WERI-Rb-1 (cell line): ENCODE measurements around the gene SEMA3A.
"Not testable (repeated sequence)": the region's sequence is repeated elsewhere in the genome, so short reads cannot be mapped to it uniquely, and the experiment has no call there.

Experiments
- DNase-seq: peaks from one replicate; pipeline ENCODE4 v3.0.0-alpha.2; 2020
- H3K27ac ChIP-seq: fragments of 250-450 bp; sonication (Bioruptor Pico); 2 replicates; pipeline ENCODE4 v1.5.1; 2020; ENCODE audit warnings: mild to moderate bottlenecking, moderate library complexity
- H3K27me3 ChIP-seq: fragments of 250-450 bp; sonication (Bioruptor Pico); 2 replicates; pipeline ENCODE4 v1.5.1; 2021; ENCODE audit warnings: mild to moderate bottlenecking, low read depth, moderate library complexity; ENCODE audit not compliant: insufficient read depth, severe bottlenecking
- H3K36me3 ChIP-seq: fragments of 250-450 bp; sonication (Bioruptor Pico); 2 replicates; pipeline ENCODE4 v1.5.1; 2020; ENCODE audit warnings: mild to moderate bottlenecking, moderate library complexity
- H3K4me3 ChIP-seq: 2 replicates; pipeline ENCODE4 v1.5.1; 2011; ENCODE audit warnings: low read depth, mild to moderate bottlenecking, control low read depth, low read length
- H3K9me3 ChIP-seq: fragments of 250-450 bp; sonication (Bioruptor Pico); 2 replicates; pipeline ENCODE4 v1.5.1; 2021; ENCODE audit warnings: mild to moderate bottlenecking, moderate library complexity; ENCODE audit not compliant: severe bottlenecking
- CTCF ChIP-seq: IDR thresholded peaks from 2 replicates; pipeline ENCODE4 v1.5.1; 2011; ENCODE audit warnings: low read depth, mild to moderate bottlenecking, control low read depth, inconsistent platforms, low read length

SEMA3A gene

GRCh38 chr7:84069999-84070500 lies 124.5 kb downstream of the SEMA3A start:
- Histone ChIP-seq H3K27me3 (no peaks in the 10 kb centered on the region), H3K27ac (no peak overlapping the region), H3K9me3 (no peaks in the 10 kb centered on the region), H3K36me3 (no peaks in the 10 kb centered on the region), H3K4me3 (no peak overlapping the region)
- DNase-seq, result no peak
- no peak for TF ChIP-seq CTCF

GRCh38 chr7:84069033-84069432 lies 125.6 kb downstream of the SEMA3A start:
- H3K27ac ChIP-seq, result no peak overlapping the region
- H3K36me3 ChIP-seq, result no peaks in the 10 kb centered on the region
- H3K27me3 ChIP-seq, result no peaks in the 10 kb centered on the region
- TF ChIP-seq CTCF, result no peak
- no peak for DNase-seq
- H3K9me3 ChIP-seq, result no peaks in the 10 kb centered on the region
- H3K4me3 ChIP-seq, result no peak overlapping the region

- H3K4me3 ChIP-seq, H3K9me3 ChIP-seq, H3K27me3 ChIP-seq, DNase-seq, H3K27ac ChIP-seq, H3K36me3 ChIP-seq: not testable (repeated sequence)
These were observed 132.1 kb downstream of the SEMA3A start for GRCh38 chr7:84062489-84062901.

- Histone ChIP-seq H3K9me3 (no peaks in the 10 kb centered on the region), H3K4me3 (no peak overlapping the region), H3K27ac (no peak overlapping the region), H3K27me3 (no peaks in the 10 kb centered on the region), H3K36me3 (no peaks in the 10 kb centered on the region)
- DNase-seq, result no peak
- no peak for TF ChIP-seq CTCF
These were observed 133.8 kb downstream of the SEMA3A start for GRCh38 chr7:84060760-84061261.

GRCh38 chr7:84060000-84060399 lies 134.6 kb downstream of the SEMA3A start:
- no peak overlapping the region for H3K4me3 ChIP-seq
- no peaks in the 10 kb centered on the region for H3K9me3 ChIP-seq
- H3K27ac ChIP-seq, result no peak overlapping the region
- H3K36me3 ChIP-seq, result no peaks in the 10 kb centered on the region
- TF ChIP-seq CTCF, result no peak
- DNase-seq, result no peak
- no peaks in the 10 kb centered on the region for H3K27me3 ChIP-seq

GRCh38 chr7:84058311-84059076 lies 136.1 kb downstream of the SEMA3A start:
- Histone ChIP-seq H3K4me3 (no peak overlapping the region), H3K36me3 (no peaks in the 10 kb centered on the region), H3K27ac (no peak overlapping the region), H3K9me3 (no peaks in the 10 kb centered on the region), H3K27me3 (no peaks in the 10 kb centered on the region)
- DNase-seq, result no peak
- no peak for TF ChIP-seq CTCF
